Activated CD4-positive, alpha-beta T cell treated with anti-CD3 and anti-CD28 coated beads, Interleukin-2, amount 10 ng/mL, durations not matched to agents 7 days and 5 days (primary cell): Measurements from ENCODE around the gene TANGO6. TPM values are rescaled to one million over a fixed set of nuclear protein-coding genes. Genes with fewer than 3 reads are reported as not detected.

Experiments
- CTCF ChIA-PET: fragments of 350-600 bp; sonication (Branson Sonifier 250); formaldehyde crosslinking; loops from one replicate; lab custom pipeline; 2021; ENCODE audit warnings: antibody characterized with exemption; lab: Charles Lee
- POLR2A ChIA-PET: fragments of 350-600 bp; sonication (Branson Sonifier 250); formaldehyde crosslinking; loops from one replicate; lab custom pipeline; 2021; ENCODE audit warnings: antibody characterized with exemption; lab: Charles Lee
- DNase-seq: peaks from one replicate; pipeline ENCODE4 v3.0.0-alpha.2; 2020
- H3K27ac Mint-ChIP-seq: one replicate; pipeline ENCODE4 v1.8.0; 2021; ENCODE audit warnings: mild to moderate bottlenecking, moderate library complexity, mixed read lengths
- H3K27me3 Mint-ChIP-seq: one replicate; pipeline ENCODE4 v1.8.0; 2021; ENCODE audit warnings: mixed read lengths
- H3K36me3 Mint-ChIP-seq: one replicate; pipeline ENCODE4 v1.8.0; 2021; ENCODE audit warnings: low read depth, mixed read lengths
- H3K4me1 Mint-ChIP-seq: one replicate; pipeline ENCODE4 v1.8.0; 2021; ENCODE audit warnings: mixed read lengths
- H3K4me3 Mint-ChIP-seq: one replicate; pipeline ENCODE4 v1.8.0; 2021; ENCODE audit warnings: mild to moderate bottlenecking, moderate library complexity, mixed read lengths
- H3K9me3 Mint-ChIP-seq: one replicate; pipeline ENCODE4 v1.8.0; 2021; ENCODE audit warnings: mixed read lengths
- total RNA-seq, 2 experiments: library from RNA; stranded (reverse); gene quantifications; one replicate each; pipeline ENCODE4 v1.2.3, GENCODE V29; 2021

Gene TANGO6
- total RNA-seq, 2 experiments from 2014 or later = 24.3 to 27.4 TPM

DNA sequence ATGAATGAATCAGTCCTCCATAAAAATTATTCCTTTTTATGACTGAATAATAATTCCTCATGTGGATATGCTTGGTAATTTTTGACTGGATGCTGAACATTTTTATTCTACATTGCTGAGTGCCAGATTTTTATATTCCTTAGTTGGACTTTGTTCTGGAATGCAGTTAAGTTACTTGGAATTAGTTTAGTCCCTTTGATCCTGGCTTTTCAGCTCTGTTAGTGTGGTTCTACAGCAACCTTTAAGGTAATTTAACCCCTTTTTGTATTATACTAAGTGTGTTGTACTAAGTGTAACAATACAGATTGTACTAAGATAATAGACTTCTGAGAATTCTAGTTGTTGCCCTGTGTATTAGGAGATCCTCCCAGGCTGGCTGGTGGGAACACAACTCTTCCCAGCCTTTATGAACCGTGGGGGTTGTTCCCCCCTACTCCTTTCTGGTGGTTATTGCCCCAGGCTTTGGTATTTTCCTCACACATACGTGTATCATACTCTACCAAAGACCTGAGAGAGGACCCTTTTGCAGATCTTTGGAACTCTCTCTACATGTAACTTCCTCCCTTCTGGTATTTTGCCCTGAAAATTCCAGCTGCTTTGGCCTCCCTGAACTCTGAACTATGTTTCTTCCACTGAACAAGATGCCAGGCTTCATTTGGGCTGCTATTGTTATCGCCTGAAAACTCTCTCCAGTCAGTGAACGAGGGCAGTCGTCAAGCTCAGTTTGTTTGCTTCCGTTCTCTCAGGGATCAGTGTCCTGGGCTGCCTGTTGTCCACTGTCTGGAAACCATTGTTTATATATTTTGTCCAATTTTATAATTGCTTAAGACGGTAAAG, 30.5 kb downstream of the TANGO6 start:
- DNase-seq = no peak
- H3K27ac Mint-ChIP-seq = no peak overlapping the region
- H3K36me3 Mint-ChIP-seq = peaks cover 31% of the 10 kb centered on the region
- no peaks in the 10 kb centered on the region for H3K4me1 Mint-ChIP-seq
- POLR2A ChIA-PET = no interaction called here
- H3K27me3 Mint-ChIP-seq = no peaks in the 10 kb centered on the region
- CTCF ChIA-PET = no interaction called here
- no peaks in the 10 kb centered on the region for H3K9me3 Mint-ChIP-seq
- no peak overlapping the region for H3K4me3 Mint-ChIP-seq

DNA sequence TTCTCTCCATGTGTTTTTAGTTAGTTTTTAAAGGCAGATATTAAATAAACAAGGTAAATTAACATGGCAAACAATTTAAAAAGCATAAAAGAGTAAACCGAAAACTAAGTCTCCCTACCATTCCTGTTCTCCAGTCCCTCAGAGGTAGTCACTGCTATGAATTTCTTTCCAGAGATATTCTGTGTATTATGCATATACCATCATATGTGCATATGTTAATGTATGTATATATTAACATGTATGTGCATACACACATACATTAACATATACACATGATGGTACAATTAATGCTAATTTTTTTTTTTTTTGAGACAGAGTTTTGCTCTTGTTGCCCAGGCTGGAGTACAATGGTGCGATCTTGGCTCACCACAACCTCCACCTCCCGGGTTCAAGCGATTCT, 32.5 kb downstream of the TANGO6 start:
- DNase-seq = no peak
- H3K27ac Mint-ChIP-seq = no peak overlapping the region
- H3K9me3 Mint-ChIP-seq = no peaks in the 10 kb centered on the region
- no peaks in the 10 kb centered on the region for H3K4me1 Mint-ChIP-seq
- CTCF ChIA-PET = no interaction called here
- peaks cover 26% of the 10 kb centered on the region for H3K36me3 Mint-ChIP-seq
- POLR2A ChIA-PET = no interaction called here
- H3K4me3 Mint-ChIP-seq = no peak overlapping the region
- no peaks in the 10 kb centered on the region for H3K27me3 Mint-ChIP-seq

DNA sequence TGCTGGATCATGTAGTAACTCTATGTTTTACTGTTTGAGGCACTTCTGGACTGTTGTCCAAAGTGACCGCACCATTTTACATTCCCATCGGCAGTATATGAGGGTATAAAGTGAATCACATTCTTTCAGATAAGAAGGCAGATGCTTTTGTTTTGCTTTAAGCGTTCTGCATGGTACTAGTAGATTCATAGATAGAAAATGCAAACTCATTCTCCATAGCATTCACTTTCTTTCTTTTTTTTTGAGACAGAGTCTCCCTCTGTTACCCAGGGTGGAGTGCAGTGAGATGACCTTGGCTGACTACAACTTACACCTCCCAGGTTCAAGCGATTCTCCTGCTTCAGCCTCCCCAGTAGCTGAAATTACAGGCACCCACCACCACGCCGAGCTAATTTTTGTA, 40.4 kb downstream of the TANGO6 start:
- H3K27ac Mint-ChIP-seq = no peak overlapping the region
- H3K27me3 Mint-ChIP-seq = no peaks in the 10 kb centered on the region
- ChIA-PET CTCF (no interaction called here), POLR2A (no interaction called here)
- no peaks in the 10 kb centered on the region for H3K9me3 Mint-ChIP-seq
- H3K4me3 Mint-ChIP-seq = no peak overlapping the region
- no peak for DNase-seq
- peaks cover 16% of the 10 kb centered on the region for H3K36me3 Mint-ChIP-seq
- no peaks in the 10 kb centered on the region for H3K4me1 Mint-ChIP-seq

DNA sequence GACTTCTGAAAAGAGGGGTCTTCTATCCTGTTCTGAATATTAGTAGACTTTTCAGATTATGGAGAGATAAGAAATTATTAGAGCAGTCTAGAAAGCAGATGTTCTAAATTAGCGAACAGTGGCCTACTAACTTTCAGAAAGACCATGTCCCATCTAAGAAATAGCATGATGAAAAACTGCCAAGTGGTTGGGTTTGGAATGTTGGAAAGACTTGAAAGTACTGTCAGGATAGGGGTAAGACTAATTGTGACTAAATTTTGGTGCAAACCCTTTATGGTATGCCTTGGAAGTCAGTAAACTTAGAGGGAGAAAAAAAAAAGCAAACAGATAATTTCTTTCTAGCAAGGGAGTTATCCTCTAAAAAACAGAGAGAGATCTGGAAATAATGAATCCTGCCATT, 41.1 kb downstream of the TANGO6 start:
- Mint-ChIP-seq H3K4me3 (no peak overlapping the region), H3K27ac (no peak overlapping the region), H3K36me3 (peaks cover 16% of the 10 kb centered on the region), H3K9me3 (no peaks in the 10 kb centered on the region), H3K27me3 (no peaks in the 10 kb centered on the region), H3K4me1 (no peaks in the 10 kb centered on the region)
- POLR2A ChIA-PET = no interaction called here
- CTCF ChIA-PET = no interaction called here
- no peak for DNase-seq

- Mint-ChIP-seq H3K9me3 (no peaks in the 10 kb centered on the region), H3K27me3 (no peaks in the 10 kb centered on the region), H3K36me3 (peaks cover 15% of the 10 kb centered on the region), H3K4me1 (no peaks in the 10 kb centered on the region), H3K4me3 (no peak overlapping the region), H3K27ac (no peak overlapping the region)
- ChIA-PET CTCF (no interaction called here), POLR2A (no interaction called here)
- DNase-seq = no peak
These were observed 41.8 kb downstream of the TANGO6 start for GRCh38 chr16:68884861-68885720.

GRCh38 chr16:68887107-68887506, 43.8 kb downstream of the TANGO6 start:
- DNase-seq = no peak
- Mint-ChIP-seq H3K36me3 (peaks cover 11% of the 10 kb centered on the region), H3K9me3 (no peaks in the 10 kb centered on the region), H3K4me1 (peaks cover 7% of the 10 kb centered on the region), H3K27ac (no peak overlapping the region), H3K27me3 (no peaks in the 10 kb centered on the region), H3K4me3 (no peak overlapping the region)
- POLR2A ChIA-PET = no interaction called here
- CTCF ChIA-PET = interaction anchor here (0.6 kb wide), 1 partner anchor 1665 kb away, joined by 3 read pairs; no protein-coding TSS in a partner anchor

- Mint-ChIP-seq H3K36me3 (peaks cover 5% of the 10 kb centered on the region), H3K4me1 (peaks cover 7% of the 10 kb centered on the region), H3K27ac (no peak overlapping the region), H3K9me3 (no peaks in the 10 kb centered on the region), H3K27me3 (no peaks in the 10 kb centered on the region), H3K4me3 (no peak overlapping the region)
- ChIA-PET CTCF (no interaction called here), POLR2A (no interaction called here)
- no peak for DNase-seq
These were observed 46.3 kb downstream of the TANGO6 start for GRCh38 chr16:68889508-68890150.

GRCh38 chr16:68892214-68892613, 48.9 kb downstream of the TANGO6 start:
- no peak overlapping the region for H3K4me3 Mint-ChIP-seq
- H3K4me1 Mint-ChIP-seq = peaks cover 7% of the 10 kb centered on the region
- H3K27ac Mint-ChIP-seq = no peak overlapping the region
- no peaks in the 10 kb centered on the region for H3K27me3 Mint-ChIP-seq
- no peak for DNase-seq
- H3K36me3 Mint-ChIP-seq = no peaks in the 10 kb centered on the region
- no peaks in the 10 kb centered on the region for H3K9me3 Mint-ChIP-seq
- ChIA-PET POLR2A (no interaction called here), CTCF (interaction anchor here (0.6 to 1.6 kb wide), 3 partner anchors 10 to 292 kb away, joined by 3 to 6 read pairs (median 3); no protein-coding TSS in a partner anchor)

DNA sequence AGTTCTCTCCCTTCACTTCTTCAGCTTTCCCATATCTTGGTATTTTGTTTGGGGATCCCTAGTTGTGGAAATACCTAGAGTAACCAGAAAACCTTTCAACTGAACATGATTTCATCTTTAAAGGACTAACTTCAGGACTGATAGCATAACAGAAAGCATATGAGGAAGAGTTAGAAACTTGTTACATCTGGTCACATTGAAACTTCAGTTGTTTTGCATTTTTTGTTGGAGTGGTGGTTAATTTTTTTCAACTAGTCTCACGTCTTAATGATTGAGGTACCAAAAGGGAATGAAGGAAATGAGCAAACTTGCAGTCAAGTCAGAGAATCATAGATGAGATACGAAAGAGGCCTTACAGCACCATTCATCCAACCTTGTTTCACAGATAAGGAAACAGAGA, 49.6 kb downstream of the TANGO6 start:
- peaks cover 7% of the 10 kb centered on the region for H3K4me1 Mint-ChIP-seq
- H3K27ac Mint-ChIP-seq = no peak overlapping the region
- no peaks in the 10 kb centered on the region for H3K9me3 Mint-ChIP-seq
- DNase-seq = no peak
- no peak overlapping the region for H3K4me3 Mint-ChIP-seq
- CTCF ChIA-PET = interaction anchor here (1.6 kb wide), 1 partner anchor 9 kb away, joined by 6 read pairs; no protein-coding TSS in a partner anchor
- H3K36me3 Mint-ChIP-seq = no peaks in the 10 kb centered on the region
- H3K27me3 Mint-ChIP-seq = no peaks in the 10 kb centered on the region
- POLR2A ChIA-PET = no interaction called here

- H3K27ac Mint-ChIP-seq = no peak overlapping the region
- DNase-seq = no peak
- CTCF ChIA-PET = no interaction called here
These were observed 50.7 kb downstream of the TANGO6 start for GRCh38 chr16:68893710-68894705.

DNA sequence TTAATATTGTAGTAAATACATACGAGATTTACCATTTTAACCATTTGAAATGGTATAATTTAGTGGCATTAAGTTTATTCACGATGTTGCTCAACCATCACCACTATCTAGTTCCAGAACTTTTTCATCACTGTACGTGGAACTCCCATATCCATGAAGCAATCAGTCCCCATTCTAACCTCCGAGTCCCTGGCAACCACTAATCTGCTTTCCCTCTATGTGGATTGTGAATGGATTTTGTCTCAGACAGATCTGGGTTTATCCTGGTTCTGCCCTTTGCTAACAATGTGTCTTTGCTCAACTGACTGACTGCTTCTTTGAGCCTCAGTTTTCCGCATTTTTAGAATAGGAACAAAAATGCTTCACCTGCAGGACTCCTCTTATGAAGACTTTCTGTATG, 51.4 kb downstream of the TANGO6 start:
- POLR2A ChIA-PET = no interaction called here
- no peak overlapping the region for H3K4me3 Mint-ChIP-seq

More at GRCh38 chr16:68893710-68894705, 50.7 kb downstream of the TANGO6 start:
- POLR2A ChIA-PET = no interaction called here
- no peaks in the 10 kb centered on the region for H3K27me3 Mint-ChIP-seq
- H3K36me3 Mint-ChIP-seq = no peaks in the 10 kb centered on the region
- H3K4me3 Mint-ChIP-seq = no peak overlapping the region
- peaks cover 7% of the 10 kb centered on the region for H3K4me1 Mint-ChIP-seq
- H3K9me3 Mint-ChIP-seq = no peaks in the 10 kb centered on the region

GRCh38 chr16:68898026-68898425, 54.7 kb downstream of the TANGO6 start:
- POLR2A ChIA-PET = no interaction called here
- Mint-ChIP-seq H3K27me3 (no peaks in the 10 kb centered on the region), H3K27ac (no peak overlapping the region), H3K4me1 (no peaks in the 10 kb centered on the region), H3K9me3 (no peaks in the 10 kb centered on the region), H3K36me3 (no peaks in the 10 kb centered on the region), H3K4me3 (no peak overlapping the region)
- DNase-seq = no peak
- CTCF ChIA-PET = interaction anchor here (0.9 to 1.1 kb wide), 2 partner anchors 11 to 39 kb away, joined by 3 to 4 read pairs; no protein-coding TSS in a partner anchor

More for the DNA sequence above, 51.4 kb downstream of the TANGO6 start:
- CTCF ChIA-PET = no interaction called here
- Mint-ChIP-seq H3K27me3 (no peaks in the 10 kb centered on the region), H3K9me3 (no peaks in the 10 kb centered on the region), H3K4me1 (peaks cover 7% of the 10 kb centered on the region), H3K27ac (no peak overlapping the region), H3K36me3 (no peaks in the 10 kb centered on the region)
- no peak for DNase-seq
